HG02970 (cell line): ENCODE data around the gene EIF6.
"Not testable (repeated sequence)": the region's sequence is repeated elsewhere in the genome, so short reads cannot be mapped to it uniquely, and the experiment has no call there.

Source experiments
- ATAC-seq: cut with Tn5 transposase; IDR thresholded peaks from one replicate; pipeline ENCODE4 v1.9.1; 2021; ENCODE audit warnings: mild to moderate bottlenecking, moderate library complexity, moderate number of reproducible peaks; ENCODE audit not compliant: unreplicated experiment, low FRiP score

EIF6 gene

GRCh38 chr20:35284267-35284991 is at the start of gene EIF6:
EIF6 (minus strand) TSS chr20:35284772; CDS start chr20:35284487, 285 bp downstream.
- peak; percentile 66 for ATAC-seq

GRCh38 chr20:35333606-35334005 is 49.0 kb upstream of the EIF6 start:
- no peak for ATAC-seq

GRCh38 chr20:35332540-35333200 is 48.1 kb upstream of the EIF6 start:
- no peak for ATAC-seq

- no peak for ATAC-seq
Observed at GRCh38 chr20:35329435-35330139, 45.0 kb upstream of the EIF6 start.

GRCh38 chr20:35328689-35329088 is 44.1 kb upstream of the EIF6 start:
- no peak for ATAC-seq

GRCh38 chr20:35328095-35328685 is 43.6 kb upstream of the EIF6 start:
- no peak for ATAC-seq

GRCh38 chr20:35327074-35327976 is 42.8 kb upstream of the EIF6 start:
- no peak for ATAC-seq

- no peak for ATAC-seq
Observed at GRCh38 chr20:35326740-35327073, 42.1 kb upstream of the EIF6 start.

- ATAC-seq, result no peak
Observed at GRCh38 chr20:35326021-35326739, 41.6 kb upstream of the EIF6 start.

GRCh38 chr20:35325401-35325800 is 40.8 kb upstream of the EIF6 start:
- ATAC-seq, result no peak

GRCh38 chr20:35320396-35321126 is 36.0 kb upstream of the EIF6 start:
- ATAC-seq, result no peak

GRCh38 chr20:35319871-35320197 is 35.3 kb upstream of the EIF6 start:
- ATAC-seq, result no peak

GRCh38 chr20:35319192-35319870 is 34.8 kb upstream of the EIF6 start:
- ATAC-seq, result no peak

- no peak for ATAC-seq
Observed at GRCh38 chr20:35318502-35319157, 34.1 kb upstream of the EIF6 start.

- no peak for ATAC-seq
Observed at GRCh38 chr20:35317416-35318210, 33.0 kb upstream of the EIF6 start.

GRCh38 chr20:35316086-35316485 is 31.5 kb upstream of the EIF6 start:
- no peak for ATAC-seq

GRCh38 chr20:35315632-35316020 is 31.1 kb upstream of the EIF6 start:
- not testable (repeated sequence) for ATAC-seq
